Glutamatergic neuron (in vitro differentiated cells): ENCODE measurements around the gene SART1. TPM values are rescaled to one million over a fixed set of nuclear protein-coding genes. Genes with fewer than 3 reads are reported as not detected.

Experiments
- DNase-seq: peaks from one replicate; pipeline ENCODE4 v3.0.0; 2022
- H3K27ac Mint-ChIP-seq: one replicate; pipeline ENCODE4 v1.8.0; 2020; ENCODE audit warnings: mild to moderate bottlenecking, mixed read lengths, inconsistent platforms; ENCODE audit not compliant: unreplicated experiment
- H3K27me3 Mint-ChIP-seq: one replicate; pipeline ENCODE4 v1.8.0; 2020; ENCODE audit warnings: mild to moderate bottlenecking, moderate library complexity, mixed read lengths, inconsistent platforms; ENCODE audit not compliant: unreplicated experiment
- H3K36me3 Mint-ChIP-seq: one replicate; pipeline ENCODE4 v1.8.0; 2020; ENCODE audit warnings: mild to moderate bottlenecking, mixed read lengths, inconsistent platforms; ENCODE audit not compliant: unreplicated experiment
- H3K4me1 Mint-ChIP-seq: one replicate; pipeline ENCODE4 v1.8.0; 2020; ENCODE audit warnings: mild to moderate bottlenecking, low read depth, mixed read lengths, inconsistent platforms; ENCODE audit not compliant: unreplicated experiment
- H3K4me3 Mint-ChIP-seq: one replicate; pipeline ENCODE4 v1.8.0; 2020; ENCODE audit warnings: mild to moderate bottlenecking, mixed read lengths, inconsistent platforms; ENCODE audit not compliant: unreplicated experiment
- H3K9me3 Mint-ChIP-seq: one replicate; pipeline ENCODE4 v1.8.0; 2020; ENCODE audit warnings: mild to moderate bottlenecking, moderate library complexity, mixed read lengths, inconsistent platforms; ENCODE audit not compliant: unreplicated experiment
- CTCF ChIP-seq: fragments of 200-600 bp; sonication (generic); IDR thresholded peaks from one replicate; pipeline ENCODE4 v1.5.0; 2021; ENCODE audit not compliant: partially characterized antibody, unreplicated experiment
- total RNA-seq: library from RNA; stranded (reverse); fragmentation: NEBNext Ultra II Directional; extraction: Animal tissue kit (Norgen Biotek cat#: 25700); gene quantifications from one replicate; pipeline ENCODE4 v1.2.1, GENCODE V29; 2021; ENCODE audit not compliant: unreplicated experiment

SART1 gene
- total RNA-seq, 1 donor from 2014 or later, result 52.3 TPM

- H3K27me3 Mint-ChIP-seq, result peaks cover 6% of the 10 kb centered on the region
- TF ChIP-seq CTCF, result no peak
- DNase-seq, result no peak
- no peaks in the 10 kb centered on the region for H3K36me3 Mint-ChIP-seq
- H3K4me3 Mint-ChIP-seq, result no peak within 1 kb of the TSS
- no peaks in the 10 kb centered on the region for H3K9me3 Mint-ChIP-seq
- no peak within 1 kb of the TSS for H3K27ac Mint-ChIP-seq
- H3K4me1 Mint-ChIP-seq, result no peaks in the 10 kb centered on the region
Measured at GRCh38 chr11:66011785-66012303, 50.3 kb downstream of the SART1 start, which contains the start of gene CST6. TSS of gene CST6 (plus strand) at chr11:66012008. CDS start at chr11:66012045, 37 bp downstream.

- Mint-ChIP-seq H3K36me3 (no peaks in the 10 kb centered on the region), H3K4me1 (no peaks in the 10 kb centered on the region), H3K9me3 (no peaks in the 10 kb centered on the region), H3K27me3 (peaks cover 6% of the 10 kb centered on the region), H3K27ac (no peak overlapping the region), H3K4me3 (no peak overlapping the region)
- TF ChIP-seq CTCF, result no peak
- peak; percentile 39 for DNase-seq
Measured at GRCh38 chr11:66012371-66012945, 50.9 kb downstream of the SART1 start.

GRCh38 chr11:66012946-66013761 lies 51.6 kb downstream of the SART1 start:
- DNase-seq, result no peak
- Mint-ChIP-seq H3K4me3 (no peak overlapping the region), H3K4me1 (no peaks in the 10 kb centered on the region), H3K9me3 (no peaks in the 10 kb centered on the region), H3K27ac (no peak overlapping the region), H3K36me3 (no peaks in the 10 kb centered on the region), H3K27me3 (peaks cover 6% of the 10 kb centered on the region)
- TF ChIP-seq CTCF, result no peak

- no peak overlapping the region for H3K4me3 Mint-ChIP-seq
- TF ChIP-seq CTCF, result no peak
- H3K27ac Mint-ChIP-seq, result no peak overlapping the region
- H3K36me3 Mint-ChIP-seq, result no peaks in the 10 kb centered on the region
- no peak for DNase-seq
- no peaks in the 10 kb centered on the region for H3K4me1 Mint-ChIP-seq
- no peaks in the 10 kb centered on the region for H3K9me3 Mint-ChIP-seq
- peaks cover 5% of the 10 kb centered on the region for H3K27me3 Mint-ChIP-seq
Measured at GRCh38 chr11:66013762-66014100, 52.2 kb downstream of the SART1 start.

- Mint-ChIP-seq H3K27ac (no peak overlapping the region), H3K4me3 (no peak overlapping the region)
Measured at GRCh38 chr11:66014804-66015453, 53.4 kb downstream of the SART1 start.

More at GRCh38 chr11:66014804-66015453, 53.4 kb downstream of the SART1 start:
- Mint-ChIP-seq H3K36me3 (no peaks in the 10 kb centered on the region), H3K9me3 (no peaks in the 10 kb centered on the region), H3K27me3 (peaks cover 5% of the 10 kb centered on the region), H3K4me1 (no peaks in the 10 kb centered on the region)
- TF ChIP-seq CTCF, result no peak
- DNase-seq, result no peak
